Hematopoietic multipotent progenitor cell treated with erythropoietin and hydrocortisone succinate and interleukin-3 and kit ligand, for 17 days (in vitro differentiated cells): ENCODE data around the gene PLPPR5.

ENCODE experiments used
- DNase-seq: peaks from one replicate; pipeline ENCODE4 v3.0.0-alpha.2; 2015; ENCODE audit warnings: low spot score

The PLPPR5 gene

DNA sequence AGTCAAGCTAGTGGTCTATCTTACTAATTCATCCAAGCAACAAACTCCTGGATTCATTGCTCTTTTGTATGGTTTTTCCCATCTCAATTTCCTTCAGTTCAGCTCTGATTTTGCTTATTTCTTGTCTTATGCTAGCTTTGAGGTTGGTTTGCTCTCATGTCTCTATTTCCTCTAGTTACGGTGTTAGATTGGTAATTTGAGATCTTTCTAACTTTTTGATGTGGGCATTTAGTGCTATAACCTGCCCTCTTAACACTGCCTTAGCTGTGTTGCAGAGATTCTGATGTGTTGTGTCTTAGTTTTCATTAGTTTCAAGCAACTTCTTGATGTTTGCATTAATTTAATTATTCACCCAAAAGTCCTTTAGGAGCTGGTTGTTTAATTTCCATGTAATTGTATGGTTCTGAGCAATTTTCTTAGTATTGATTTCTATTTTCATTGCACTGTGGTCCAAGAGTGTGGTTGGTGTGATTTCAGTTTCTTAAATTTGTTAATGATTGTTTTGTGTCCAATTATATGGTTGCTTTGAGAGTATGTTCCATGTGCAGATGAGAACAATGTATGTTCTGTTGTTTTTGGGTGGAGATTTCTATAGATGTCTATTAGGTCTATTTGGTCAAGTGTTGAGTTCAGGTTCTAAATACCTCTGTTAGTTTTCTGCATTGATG, 154.6 kb downstream of the PLPPR5 start:
- no peak for DNase-seq

- DNase-seq: no peak
Measured at GRCh38 chr1:98842241-98842640, 162.4 kb downstream of the PLPPR5 start.
